GM20000 (cell line): ENCODE results near the gene KRTAP16-1.

ENCODE experiments used
- DNase-seq: peaks from one replicate; pipeline ENCODE4 v3.0.0; 2012; ENCODE audit warnings: low spot score
- CTCF ChIP-seq: IDR thresholded peaks from 2 replicates; pipeline ENCODE4 v1.5.1; 2012; ENCODE audit warnings: mild to moderate bottlenecking, control low read depth; ENCODE audit errors: extremely low read depth, missing control alignments

The KRTAP16-1 gene

GRCh38 chr17:41334385-41335305 lies 25.5 kb upstream of the KRTAP16-1 start:
- no peak for DNase-seq
- no peak for TF ChIP-seq CTCF

GRCh38 chr17:41333836-41334235 lies 24.7 kb upstream of the KRTAP16-1 start:
- no peak for DNase-seq
- TF ChIP-seq CTCF = no peak

- no peak for TF ChIP-seq CTCF
These were observed 24.0 kb upstream of the KRTAP16-1 start for GRCh38 chr17:41333098-41333497.

GRCh38 chr17:41332239-41332638 lies 23.1 kb upstream of the KRTAP16-1 start:
- no peak for TF ChIP-seq CTCF
- no peak for DNase-seq

More at GRCh38 chr17:41333098-41333497, 24.0 kb upstream of the KRTAP16-1 start:
- no peak for DNase-seq

GRCh38 chr17:41331606-41332005 lies 22.5 kb upstream of the KRTAP16-1 start:
- DNase-seq = no peak
- no peak for TF ChIP-seq CTCF

- TF ChIP-seq CTCF = peak; percentile 9
- no peak for DNase-seq
These were observed 20.3 kb upstream of the KRTAP16-1 start for GRCh38 chr17:41329279-41329948.

- no peak for DNase-seq
- TF ChIP-seq CTCF = no peak
These were observed 19.1 kb upstream of the KRTAP16-1 start for GRCh38 chr17:41328207-41328606.
